Spinal cord (tissue), 10 donors: ENCODE measurements around the gene ABCG8. TPM values are rescaled to one million over a fixed set of nuclear protein-coding genes. Genes with fewer than 3 reads are reported as not detected.

Experiments used
- DNase-seq, 6 donors: peaks; one replicate each; pipeline versions ENCODE4 v3.0.0 to v3.0.0-alpha.2; 2013 to 2015; ENCODE audit warnings: low spot score in 6 of 6, low read depth in 4 of 6
- H3K27ac ChIP-seq: one replicate; pipeline ENCODE4 v1.5.1; 2013; ENCODE audit warnings: low read depth, low read length, control low read depth
- H3K27me3 ChIP-seq: one replicate; pipeline ENCODE4 v1.6.1; 2013; ENCODE audit warnings: low read length; ENCODE audit not compliant: control insufficient read depth, insufficient read depth
- H3K36me3 ChIP-seq: one replicate; pipeline ENCODE4 v1.6.1; 2013; ENCODE audit warnings: low read length; ENCODE audit not compliant: control insufficient read depth, insufficient read depth
- H3K4me1 ChIP-seq: one replicate; pipeline ENCODE4 v1.6.1; 2013; ENCODE audit warnings: low read length; ENCODE audit not compliant: control insufficient read depth, insufficient read depth
- H3K4me3 ChIP-seq: one replicate; pipeline ENCODE4 v1.5.1; 2013; ENCODE audit warnings: low read depth, low read length, control low read depth
- H3K9me3 ChIP-seq: one replicate; pipeline ENCODE4 v1.6.1; 2013; ENCODE audit warnings: low read length; ENCODE audit not compliant: control insufficient read depth, insufficient read depth
- WGBS: methylation state at CpG from one replicate; pipeline ENCODE4 v1.1.5; 2013; ENCODE audit warnings: missing lambda C conversion rate; ENCODE audit not compliant: insufficient coverage; 5-methylcytosine and 5-hydroxymethylcytosine counted together
- polyA plus RNA-seq, 2 donors: library from polyadenylated mRNA; unstranded; fragments of 120-200 nt; gene quantifications; one replicate each; pipeline ENCODE4 v1.2.1, GENCODE V29; 2013; ENCODE audit not compliant: insufficient read length in 2 of 2
- total RNA-seq, 2 donors: library from RNA; depleted of rRNA in 1 of 2; stranded (reverse); fragments of 120-200 nt in 1 of 2; fragments of >200 nt in 1 of 2; gene quantifications; one replicate each; pipeline versions ENCODE4 v1.2.3 to v1.2.4, GENCODE V29; 2013 to 2014
- donor health status: healthy.

Gene ABCG8
- total and polyA plus RNA-seq, 4 donors, result 0.33 to 1.7 (median 1.2) TPM

GRCh38 chr2:43803113-43803512 lies 35.7 kb upstream of the ABCG8 start:
- H3K4me1 ChIP-seq, result no peaks in the 10 kb centered on the region
- no CpG with 5 or more reads among the region's 1 CpG for WGBS
- H3K4me3 ChIP-seq, result no peak overlapping the region
- no peak overlapping the region for H3K27ac ChIP-seq
- no peaks in the 10 kb centered on the region for H3K36me3 ChIP-seq
- H3K9me3 ChIP-seq, result no peaks in the 10 kb centered on the region
- no peaks in the 10 kb centered on the region for H3K27me3 ChIP-seq
- DNase-seq, result no peak

GRCh38 chr2:43806719-43807031 lies 32.1 kb upstream of the ABCG8 start:
- Histone ChIP-seq H3K4me3 (no peak overlapping the region), H3K9me3 (no peaks in the 10 kb centered on the region), H3K36me3 (no peaks in the 10 kb centered on the region), H3K4me1 (no peaks in the 10 kb centered on the region), H3K27me3 (no peaks in the 10 kb centered on the region), H3K27ac (no peak overlapping the region)
- no CpG with 5 or more reads among the region's 2 CpGs for WGBS
- no peak for DNase-seq

GRCh38 chr2:43810452-43810851 lies 28.3 kb upstream of the ABCG8 start:
- H3K4me1 ChIP-seq, result no peaks in the 10 kb centered on the region
- H3K36me3 ChIP-seq, result no peaks in the 10 kb centered on the region

GRCh38 chr2:43810888-43811287 lies 27.9 kb upstream of the ABCG8 start:
- no peaks in the 10 kb centered on the region for H3K4me1 ChIP-seq
- no peak overlapping the region for H3K27ac ChIP-seq
- WGBS, result no CpG with 5 or more reads among the region's 1 CpG
- no peak for DNase-seq
- H3K9me3 ChIP-seq, result no peaks in the 10 kb centered on the region
- no peak overlapping the region for H3K4me3 ChIP-seq
- H3K36me3 ChIP-seq, result no peaks in the 10 kb centered on the region
- H3K27me3 ChIP-seq, result no peaks in the 10 kb centered on the region

More at GRCh38 chr2:43810452-43810851, 28.3 kb upstream of the ABCG8 start:
- peak in 1 of 6 donors; percentile 69 for DNase-seq
- H3K9me3 ChIP-seq, result no peaks in the 10 kb centered on the region
- no CpG with 5 or more reads among the region's 2 CpGs for WGBS
- no peak overlapping the region for H3K4me3 ChIP-seq
- no peak overlapping the region for H3K27ac ChIP-seq
- H3K27me3 ChIP-seq, result no peaks in the 10 kb centered on the region

GRCh38 chr2:43812006-43812405 lies 26.8 kb upstream of the ABCG8 start:
- no peak overlapping the region for H3K27ac ChIP-seq
- no peaks in the 10 kb centered on the region for H3K9me3 ChIP-seq
- H3K4me3 ChIP-seq, result no peak overlapping the region
- no peak for DNase-seq
- 100% methylated on average over 1 of the region's 2 CpGs for WGBS
- no peaks in the 10 kb centered on the region for H3K36me3 ChIP-seq
- H3K27me3 ChIP-seq, result no peaks in the 10 kb centered on the region
- no peaks in the 10 kb centered on the region for H3K4me1 ChIP-seq

- Histone ChIP-seq H3K9me3 (no peaks in the 10 kb centered on the region), H3K36me3 (no peaks in the 10 kb centered on the region), H3K27me3 (no peaks in the 10 kb centered on the region), H3K27ac (no peak overlapping the region), H3K4me1 (no peaks in the 10 kb centered on the region), H3K4me3 (no peak overlapping the region)
- 20% methylated on average over 1 of the region's 2 CpGs for WGBS
- no peak for DNase-seq
Measured at GRCh38 chr2:43812947-43813346, 25.8 kb upstream of the ABCG8 start.

- Histone ChIP-seq H3K4me3 (no peak overlapping the region), H3K9me3 (no peaks in the 10 kb centered on the region), H3K27ac (no peak overlapping the region), H3K27me3 (no peaks in the 10 kb centered on the region), H3K36me3 (no peaks in the 10 kb centered on the region), H3K4me1 (no peaks in the 10 kb centered on the region)
- peak in 1 of 6 donors; percentile 51 for DNase-seq
- no CpG with 5 or more reads among the region's 3 CpGs for whole genome bisulfite sequencing
Measured at GRCh38 chr2:43814711-43815110, 24.1 kb upstream of the ABCG8 start.

GRCh38 chr2:43818761-43819160 lies 20.0 kb upstream of the ABCG8 start:
- H3K27ac ChIP-seq, result no peak overlapping the region
- no peaks in the 10 kb centered on the region for H3K36me3 ChIP-seq
- no peaks in the 10 kb centered on the region for H3K27me3 ChIP-seq
- no peaks in the 10 kb centered on the region for H3K9me3 ChIP-seq
- no peaks in the 10 kb centered on the region for H3K4me1 ChIP-seq
- WGBS, result no CpG with 5 or more reads among the region's 5 CpGs
- H3K4me3 ChIP-seq, result no peak overlapping the region
- no peak for DNase-seq

GRCh38 chr2:43819491-43820163 lies 19.1 kb upstream of the ABCG8 start:
- DNase-seq, result no peak
- WGBS, result no CpG with 5 or more reads among the region's 7 CpGs
- Histone ChIP-seq H3K27ac (no peak overlapping the region), H3K27me3 (no peaks in the 10 kb centered on the region), H3K9me3 (no peaks in the 10 kb centered on the region), H3K4me3 (no peak overlapping the region), H3K4me1 (no peaks in the 10 kb centered on the region), H3K36me3 (no peaks in the 10 kb centered on the region)

GRCh38 chr2:43822839-43823238 lies 15.9 kb upstream of the ABCG8 start:
- 71% methylated on average over 5 of the region's 7 CpGs for WGBS
- DNase-seq, result no peak
- no peaks in the 10 kb centered on the region for H3K9me3 ChIP-seq

More at GRCh38 chr2:43822839-43823238, 15.9 kb upstream of the ABCG8 start:
- H3K4me3 ChIP-seq, result no peak overlapping the region
- no peaks in the 10 kb centered on the region for H3K36me3 ChIP-seq
- no peaks in the 10 kb centered on the region for H3K27me3 ChIP-seq
- no peak overlapping the region for H3K27ac ChIP-seq
- no peaks in the 10 kb centered on the region for H3K4me1 ChIP-seq
